Measurements from ENCODE around the gene TMEM267. TPM values are rescaled to one million over a fixed set of nuclear protein-coding genes. Genes with fewer than 3 reads are reported as not detected.
"Not testable (repeated sequence)": the region's sequence is repeated elsewhere in the genome, so short reads cannot be mapped to it uniquely, and the experiment has no call there.

TMEM267 gene
- total and polyA plus RNA-seq, 2 of the 8 experiments (the other 6 are each of a cell fraction or from before 2014, with no cell fraction given): 4.8 to 6.2 TPM

DNA sequence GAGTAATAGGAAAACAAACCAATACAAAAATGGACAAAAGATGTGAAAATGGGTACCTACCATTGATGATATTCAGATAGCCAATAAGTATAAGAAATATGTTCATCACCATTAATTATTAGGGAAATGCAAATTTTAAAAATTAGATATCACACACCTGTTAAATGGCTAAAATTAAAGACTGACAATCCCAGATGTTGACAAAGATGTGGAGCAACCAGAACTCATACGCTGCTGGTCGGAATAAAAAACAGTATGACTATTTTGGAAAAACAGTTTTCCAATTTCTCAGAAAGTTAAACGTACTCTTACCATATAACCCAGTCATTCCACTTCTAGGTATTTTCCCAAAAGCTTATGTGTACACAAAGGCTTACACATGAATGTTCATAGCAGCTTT lies 27.1 kb downstream of the TMEM267 start (continued):
- TF ChIP-seq, protein P1, sequence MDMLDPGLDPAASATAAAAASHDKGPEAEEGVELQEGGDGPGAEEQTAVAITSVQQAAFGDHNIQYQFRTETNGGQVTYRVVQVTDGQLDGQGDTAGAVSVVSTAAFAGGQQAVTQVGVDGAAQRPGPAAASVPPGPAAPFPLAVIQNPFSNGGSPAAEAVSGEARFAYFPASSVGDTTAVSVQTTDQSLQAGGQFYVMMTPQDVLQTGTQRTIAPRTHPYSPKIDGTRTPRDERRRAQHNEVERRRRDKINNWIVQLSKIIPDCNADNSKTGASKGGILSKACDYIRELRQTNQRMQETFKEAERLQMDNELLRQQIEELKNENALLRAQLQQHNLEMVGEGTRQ (IDR thresholded peaks at IDR 0.05; ENCODE audit: low read length): no peak
- TF ChIP-seq CTBP2 (IDR thresholded peaks at IDR 0.05; ENCODE audit: borderline replicate concordance, insufficient read depth, insufficient read length, low read length): no peak
- no peak for TF ChIP-seq BACH1 (IDR thresholded peaks at IDR 0.05; ENCODE audit: low read length)
- no peak for TF ChIP-seq SP1 (IDR thresholded peaks at IDR 0.05; ENCODE audit: low read depth, low read length)

DNA sequence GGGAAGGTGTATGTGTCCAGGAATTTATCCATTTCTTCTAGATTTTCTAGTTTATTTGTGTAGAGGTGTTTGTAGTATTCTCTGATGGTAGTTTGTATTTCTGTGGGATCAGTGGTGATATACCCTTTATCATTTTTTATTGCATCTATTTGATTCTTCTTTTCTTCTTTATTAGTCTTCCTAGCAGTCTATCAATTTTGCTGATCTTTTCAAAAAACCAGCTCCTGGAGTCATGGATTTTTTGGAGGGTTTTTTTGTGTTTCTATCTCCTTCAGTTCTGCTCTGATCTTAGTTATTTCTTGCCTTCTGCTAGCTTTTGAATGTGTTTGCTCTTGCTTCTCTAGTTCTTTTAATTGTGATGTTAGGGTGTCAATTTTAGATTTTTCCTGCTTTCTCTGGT lies 42.1 kb downstream of the TMEM267 start:
- H3K4me1 ChIP-seq (replicated peaks in 1 of 4; ENCODE audit: control insufficient read depth in 3 of 4, insufficient read depth in 4 of 4, low read length in 3 of 4); DNase-seq (ENCODE audit: low read depth in 1 of 2, low spot score in 2 of 2); FAIRE-seq: not testable (repeated sequence)

More for the DNA sequence above, 42.1 kb downstream of the TMEM267 start:
- H4K5ac ChIP-seq (ENCODE audit: insufficient read length, low read depth, low read length); H4K20me1 ChIP-seq (replicated peaks in 1 of 2; ENCODE audit: control insufficient read depth in 1 of 2, insufficient read depth in 2 of 2, low read length in 2 of 2); H2BK12ac ChIP-seq (ENCODE audit: low read depth, low read length); H3K79me2 ChIP-seq (ENCODE audit: control insufficient read depth in 1 of 2, insufficient read depth in 2 of 2, low read length in 2 of 2); H3K9ac ChIP-seq (replicated peaks in 1 of 4; ENCODE audit: extremely low read depth in 1 of 4, low read depth in 3 of 4, low read length in 3 of 4); H4K91ac ChIP-seq (replicated peaks; ENCODE audit: insufficient read length, low read length); H3K56ac ChIP-seq (replicated peaks; ENCODE audit: insufficient read length, low read depth, low read length); H4K8ac ChIP-seq (ENCODE audit: extremely low read depth, insufficient read depth, low read length); H2BK20ac ChIP-seq (ENCODE audit: low read length); H3K23ac ChIP-seq (ENCODE audit: insufficient read length); H3K4me3 ChIP-seq (ENCODE audit: extremely low read depth in 1 of 4, insufficient read depth in 2 of 4, low read depth in 3 of 4, low read length in 4 of 4); H2BK15ac ChIP-seq (ENCODE audit: low read length); H3K27ac ChIP-seq (ENCODE audit: low read depth, low read length); H3K27me3 ChIP-seq (replicated peaks in 1 of 4; ENCODE audit: control insufficient read depth in 3 of 4, extremely low read depth in 1 of 4, insufficient read depth in 3 of 4, low read length in 3 of 4); H2BK120ac ChIP-seq (replicated peaks; ENCODE audit: low read depth, low read length); H2BK5ac ChIP-seq (ENCODE audit: low read depth, low read length); H3K4me2 ChIP-seq (ENCODE audit: insufficient read depth in 1 of 2, low read depth in 2 of 2, low read length in 2 of 2); H2AK5ac ChIP-seq (ENCODE audit: low read depth, low read length); H3K23me2 ChIP-seq (ENCODE audit: low read depth, low read length); H2AFZ ChIP-seq (ENCODE audit: low read length); CTCF ChIA-PET (ENCODE audit: partially characterized antibody); H3K18ac ChIP-seq (ENCODE audit: extremely low read depth, low read length); H3K79me1 ChIP-seq (ENCODE audit: low read depth, low read length); H3K14ac ChIP-seq (ENCODE audit: insufficient read length); H3K4ac ChIP-seq (replicated peaks; ENCODE audit: insufficient read length, low read depth, low read length): not testable (repeated sequence)
- peaks cover 0 to 19% (median 2%) of the 10 kb centered on the region in 4 experiments; a peak in 2 of 8 replicates for H3K36me3 ChIP-seq (ENCODE audit: control insufficient read depth in 2 of 4, insufficient read depth in 4 of 4, low read length in 3 of 4)
- peaks cover 6 to 13% of the 10 kb centered on the region in 2 experiments; a peak in 3 of 4 replicates for H3K9me3 ChIP-seq (ENCODE audit: insufficient read depth in 2 of 2, low read depth in 1 of 2, low read length in 1 of 2)
- POLR2A ChIA-PET (ENCODE audit: partially characterized antibody): interaction anchor here (1.4 kb wide), 1 partner anchor 42 kb away, joined by 3 read pairs; the partner anchor contains the start of gene TMEM267

Measured in H1 (cell line).